HG03469 (cell line): Measurements from ENCODE around the gene SLC12A7.

Experiments used
- ATAC-seq: cut with Tn5 transposase; IDR thresholded peaks from one replicate; pipeline ENCODE4 v1.9.1; 2021; ENCODE audit warnings: mild to moderate bottlenecking, moderate library complexity, moderate number of reproducible peaks; ENCODE audit not compliant: unreplicated experiment

The SLC12A7 gene

GRCh38 chr5:1054018-1054798 lies 57.7 kb downstream of the SLC12A7 start:
- no peak for ATAC-seq

- ATAC-seq, result no peak
Observed at GRCh38 chr5:1053391-1054017, 58.4 kb downstream of the SLC12A7 start.

DNA sequence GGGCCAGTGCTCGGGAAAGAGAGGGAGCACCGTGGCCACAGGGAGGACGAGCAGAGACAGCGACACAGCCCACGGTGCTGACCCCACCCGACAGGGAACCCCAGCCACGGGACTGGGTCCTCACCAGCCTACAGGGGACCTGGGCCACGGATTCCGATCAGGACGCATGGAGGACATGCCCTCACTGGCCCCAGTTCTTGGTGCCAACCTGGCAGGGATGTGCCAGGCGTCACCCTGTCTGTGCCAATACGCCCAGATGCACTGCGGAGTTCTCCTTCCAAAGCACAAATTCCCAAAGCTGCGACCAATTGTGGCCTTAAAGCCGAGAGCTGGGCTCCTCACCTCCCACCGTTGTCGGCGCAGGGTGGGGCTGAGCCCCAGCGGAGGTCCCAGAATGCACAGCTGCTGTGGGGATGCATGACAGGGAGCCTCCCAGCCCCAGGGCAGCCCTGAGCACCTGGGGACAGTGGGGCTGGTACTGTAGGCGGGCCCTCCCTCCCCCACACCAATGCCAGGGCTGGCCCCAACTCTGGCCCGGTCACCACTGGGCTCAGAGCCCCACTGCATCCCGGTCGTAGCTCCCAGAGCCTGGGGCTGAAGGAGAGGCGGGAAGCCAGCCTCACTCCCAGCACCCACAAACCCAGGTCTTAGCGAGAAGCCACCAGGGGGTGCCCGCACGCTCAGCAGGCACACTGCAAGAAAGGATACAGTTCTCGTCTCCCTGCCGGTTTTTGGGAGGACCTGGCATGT lies 59.0 kb downstream of the SLC12A7 start:
- ATAC-seq, result no peak

DNA sequence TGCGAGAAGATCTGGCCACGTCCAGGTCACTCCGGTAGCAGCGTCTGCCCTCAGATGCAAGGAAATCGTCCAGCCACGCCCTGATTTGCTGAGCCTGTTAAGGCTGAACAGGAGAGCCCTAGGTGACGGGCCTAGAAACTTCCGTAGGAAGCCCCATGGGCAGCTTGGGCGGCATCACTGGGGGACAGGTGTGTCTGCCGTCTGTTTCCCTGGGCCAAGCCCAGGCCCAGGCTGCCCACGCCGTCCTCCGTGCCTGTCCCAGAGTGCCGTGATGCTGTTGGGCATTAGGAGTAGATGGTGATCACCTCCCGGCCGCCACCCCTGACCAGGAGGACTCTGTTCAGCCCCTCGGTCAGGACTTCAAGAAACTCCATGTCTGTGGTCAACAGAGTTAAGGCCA lies 59.8 kb downstream of the SLC12A7 start:
- no peak for ATAC-seq

- no peak for ATAC-seq
Observed at GRCh38 chr5:1051366-1051720, 60.5 kb downstream of the SLC12A7 start.

DNA sequence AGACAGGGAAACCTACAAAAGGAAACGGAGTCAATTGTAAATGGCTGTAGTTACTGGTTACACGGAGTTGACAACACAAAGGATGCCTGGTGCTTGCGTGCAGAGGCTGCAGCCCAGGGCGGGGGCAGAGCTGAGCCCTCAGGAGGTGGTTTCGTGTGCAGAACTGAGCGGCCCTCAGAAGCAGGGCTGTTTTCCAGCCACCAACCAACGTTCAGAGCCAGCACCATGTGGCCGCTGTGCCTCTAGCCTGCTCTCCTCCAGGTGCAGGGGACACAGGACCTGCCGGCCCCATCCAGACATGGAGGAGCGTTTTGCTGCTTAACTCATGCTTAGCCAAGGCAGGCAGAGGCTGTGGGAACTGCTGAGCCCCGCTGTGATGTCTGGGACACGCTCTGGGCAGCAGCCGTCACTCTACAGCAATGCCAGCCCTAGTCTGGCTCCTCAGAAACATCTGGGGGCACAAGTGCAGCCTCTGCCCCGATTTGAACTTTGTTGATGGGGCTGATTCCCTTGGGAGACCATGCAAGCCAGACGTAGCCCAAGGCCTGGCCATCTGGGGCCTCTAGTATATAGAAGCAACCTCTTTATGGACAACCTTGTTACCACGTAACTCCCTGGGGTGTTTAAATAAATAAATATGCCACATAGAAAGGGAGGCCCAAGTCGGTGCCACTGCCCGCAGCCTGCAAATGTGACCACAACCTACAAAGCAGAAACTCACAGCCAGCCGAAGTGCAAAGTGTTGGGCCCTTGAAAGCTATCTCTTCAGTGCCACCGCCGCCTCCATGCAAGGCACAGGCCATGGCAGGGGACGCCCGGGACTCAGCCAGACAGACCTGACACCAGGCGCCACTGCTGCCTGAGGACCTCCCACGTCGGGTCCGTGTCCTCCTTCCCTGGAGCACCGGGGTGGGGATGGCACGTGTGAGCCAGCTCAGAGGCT lies 61.2 kb downstream of the SLC12A7 start:
- ATAC-seq, result no peak

DNA sequence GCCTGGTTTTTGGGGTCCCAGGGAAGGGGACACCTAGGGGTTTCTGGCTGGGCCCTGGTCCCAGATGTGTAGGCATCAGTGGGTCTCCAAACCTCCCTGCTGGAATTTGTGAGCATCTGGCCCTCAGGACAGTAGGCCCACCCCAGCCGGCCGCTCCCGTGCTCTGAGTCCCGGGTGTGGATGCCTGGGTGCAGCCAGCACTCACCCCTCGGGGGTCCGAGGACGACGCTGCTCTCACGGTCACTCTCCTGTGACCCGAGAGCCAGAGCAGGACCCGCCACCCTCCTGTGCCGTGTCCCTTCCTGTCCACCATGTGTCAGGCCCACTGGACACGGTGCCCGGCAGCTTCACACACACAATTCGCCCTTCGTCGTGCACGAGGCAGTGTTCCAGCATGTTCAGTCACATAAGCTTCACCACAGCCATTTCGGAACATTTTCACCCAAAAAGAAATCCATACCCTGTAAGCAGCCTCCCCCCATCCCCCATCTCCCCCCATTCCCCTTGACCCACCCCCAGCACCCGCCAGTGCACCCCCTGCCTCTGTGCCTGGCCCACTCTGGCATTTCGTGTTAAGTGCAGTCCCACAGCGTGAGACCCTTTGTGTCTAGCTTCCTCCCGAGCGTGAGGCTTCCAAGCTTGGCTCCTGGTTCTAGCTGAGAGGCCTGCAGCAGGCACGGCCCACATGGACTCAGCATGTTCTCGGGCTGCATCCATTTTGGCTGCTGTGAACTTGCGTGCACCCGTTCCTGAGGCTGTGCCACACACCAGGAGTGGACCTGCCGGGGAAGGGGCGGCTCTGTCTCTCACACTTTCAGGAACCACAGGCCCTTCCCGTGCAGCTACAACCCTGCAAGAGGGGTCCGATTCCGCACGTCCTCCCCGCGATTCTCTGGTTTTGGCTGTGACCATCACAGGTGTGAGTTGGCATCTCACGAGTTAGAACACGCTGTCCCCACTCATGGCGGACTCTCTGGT lies 62.7 kb downstream of the SLC12A7 start:
- ATAC-seq, result no peak

DNA sequence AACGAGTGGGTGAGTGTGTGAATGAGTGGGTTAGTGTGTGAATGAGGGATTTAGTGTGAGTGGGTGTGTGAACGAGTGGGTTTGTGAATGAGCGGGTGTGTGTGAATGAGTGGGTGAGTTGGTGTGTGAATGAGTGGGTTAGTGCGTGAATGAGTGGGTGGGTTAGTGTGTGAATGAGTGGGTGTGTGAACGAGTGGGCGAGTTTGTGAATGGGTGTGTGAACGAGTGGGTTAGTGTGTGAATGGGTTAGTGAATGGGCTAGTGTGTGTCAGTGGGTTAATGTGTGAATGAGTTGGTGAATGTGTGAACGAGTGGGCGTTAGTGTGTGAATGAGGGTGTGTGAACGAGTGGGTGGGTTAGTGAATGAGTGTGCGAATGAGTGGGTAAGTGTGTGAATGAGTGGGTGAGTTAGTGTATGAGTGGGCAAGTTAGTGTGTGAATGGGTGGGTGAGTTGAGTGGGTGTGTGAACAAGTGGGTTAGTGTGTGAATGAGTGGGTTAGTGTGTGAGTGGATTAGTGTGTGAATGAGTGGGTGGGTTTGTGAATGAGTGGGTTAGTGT lies 63.6 kb downstream of the SLC12A7 start:
- no peak for ATAC-seq

DNA sequence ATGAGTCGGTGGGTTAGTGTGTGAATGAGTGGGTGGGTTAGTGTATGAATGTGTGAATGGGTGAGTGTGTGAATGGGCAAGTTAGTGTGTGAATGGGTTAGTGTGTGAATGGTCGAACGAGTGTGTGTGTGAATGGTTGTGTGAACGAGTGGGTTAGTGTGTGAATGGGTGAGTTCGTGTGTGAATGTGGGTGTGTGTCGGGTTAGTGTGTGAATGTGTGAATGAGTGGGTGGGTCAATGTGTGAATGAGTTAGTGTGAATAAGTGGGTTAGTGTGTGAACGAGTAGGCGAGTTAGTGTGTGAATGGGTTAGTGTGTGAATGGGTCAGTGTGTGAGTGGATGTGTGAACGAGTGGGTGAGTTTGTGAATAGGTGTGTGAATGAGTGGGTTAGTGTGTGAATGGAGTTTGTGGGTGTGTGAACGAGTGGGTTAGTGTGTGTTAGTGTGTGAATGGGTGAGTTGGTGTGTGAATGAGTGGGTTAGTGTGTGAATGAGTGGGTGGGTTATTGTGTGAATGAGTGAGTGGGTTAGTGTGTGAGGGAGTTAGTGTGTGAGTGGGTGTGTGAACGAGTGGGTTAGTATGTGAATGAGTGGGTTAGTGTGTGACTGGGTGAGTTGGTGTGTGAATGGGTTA lies 64.4 kb downstream of the SLC12A7 start:
- ATAC-seq, result no peak

DNA sequence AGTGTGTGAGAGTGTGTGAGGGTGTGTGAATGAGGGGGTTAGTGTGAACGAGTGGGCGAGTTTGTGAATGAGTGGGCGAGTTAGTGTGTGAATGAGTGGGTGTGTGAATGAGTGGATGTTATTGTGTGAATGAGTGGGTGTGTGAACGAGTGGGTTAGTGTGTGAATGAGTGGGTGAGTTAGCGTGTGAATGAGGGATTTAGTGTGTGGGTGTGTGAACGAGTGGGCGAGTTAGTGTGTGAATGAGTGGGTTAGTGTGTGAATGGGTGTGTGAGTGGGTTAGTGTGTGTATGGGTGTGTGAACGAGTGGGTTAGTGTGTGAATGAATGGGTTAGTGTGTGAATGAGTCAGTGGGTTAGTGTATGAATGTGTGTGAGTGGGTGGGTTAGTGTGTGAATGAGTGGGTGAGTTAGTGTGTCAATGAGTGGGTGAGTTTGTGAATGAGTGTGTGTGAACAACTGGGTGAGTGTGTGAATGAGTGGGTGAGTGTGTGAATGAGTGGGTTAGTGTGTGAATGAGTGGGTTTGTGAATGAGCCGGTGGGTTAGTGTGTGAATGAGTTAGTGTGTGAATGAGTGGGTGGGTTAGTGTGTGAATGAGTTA lies 65.8 kb downstream of the SLC12A7 start:
- ATAC-seq, result no peak

GRCh38 chr5:1044117-1044516 lies 67.7 kb downstream of the SLC12A7 start:
- ATAC-seq, result no peak

GRCh38 chr5:1043327-1043726 lies 68.5 kb downstream of the SLC12A7 start:
- ATAC-seq, result no peak

GRCh38 chr5:1042626-1043025 lies 69.2 kb downstream of the SLC12A7 start:
- no peak for ATAC-seq

DNA sequence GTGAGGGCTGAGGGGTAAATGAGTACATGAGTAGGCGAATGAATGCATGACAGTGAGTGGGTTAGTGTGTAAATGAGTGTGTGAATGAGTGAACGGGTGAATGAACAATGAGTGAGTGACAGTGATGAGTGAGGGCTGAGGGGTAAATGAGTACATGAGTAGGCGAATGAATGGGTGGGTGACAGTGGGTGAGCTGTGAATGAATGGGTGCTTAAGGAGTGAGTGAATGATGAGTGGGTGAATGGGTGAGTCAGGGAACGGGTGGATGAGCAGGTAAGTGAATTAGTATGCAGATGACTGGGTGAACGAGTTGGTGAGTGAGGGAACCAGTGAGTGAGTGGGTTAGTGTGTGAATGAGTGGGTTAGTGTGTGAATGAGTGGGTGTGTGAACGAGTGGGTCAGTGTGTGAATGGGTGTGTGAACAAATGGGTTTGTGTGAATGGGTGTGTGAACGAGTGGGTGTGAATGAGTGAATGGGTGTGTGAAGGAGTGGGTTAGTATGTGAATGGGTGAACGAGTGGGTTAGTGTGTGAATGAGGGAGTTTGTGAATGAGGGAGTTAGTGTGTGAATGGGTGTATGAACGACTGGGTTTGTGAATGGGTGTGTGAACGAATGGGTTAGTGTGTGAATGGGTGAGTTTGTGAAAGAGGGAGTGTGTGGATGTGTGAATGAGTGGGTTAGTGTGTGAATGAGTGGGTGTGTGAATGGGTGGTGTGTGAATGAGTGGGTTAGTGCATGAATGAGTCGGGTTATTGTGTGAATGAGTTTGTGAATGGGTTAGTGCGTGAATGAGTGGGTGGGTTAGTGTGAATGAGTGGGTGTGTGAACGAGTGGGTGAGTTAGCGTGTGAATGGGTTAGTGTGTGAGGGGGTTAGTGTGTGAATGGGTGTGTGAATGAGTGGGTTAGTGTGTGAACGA lies 70.4 kb downstream of the SLC12A7 start:
- ATAC-seq, result no peak

DNA sequence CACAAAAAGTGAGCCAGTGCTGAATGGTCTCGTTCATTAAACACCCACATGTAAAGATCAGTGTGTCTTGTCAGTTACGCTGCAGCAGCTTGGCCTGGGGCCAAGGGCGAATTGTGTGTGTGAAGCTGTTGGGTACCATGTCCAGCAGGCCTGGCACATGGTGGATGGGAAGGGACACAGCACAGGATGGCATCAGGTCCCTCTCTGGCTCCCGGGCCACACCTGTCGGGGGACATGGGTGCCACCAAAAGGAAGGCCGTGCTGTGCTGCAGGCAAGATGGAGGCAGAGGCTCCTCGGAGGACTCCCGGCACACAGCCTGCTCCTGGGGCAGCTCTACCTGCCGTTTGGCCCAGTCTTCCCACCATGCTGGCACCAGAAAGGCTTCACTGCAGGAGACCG lies 71.3 kb downstream of the SLC12A7 start:
- ATAC-seq, result no peak

DNA sequence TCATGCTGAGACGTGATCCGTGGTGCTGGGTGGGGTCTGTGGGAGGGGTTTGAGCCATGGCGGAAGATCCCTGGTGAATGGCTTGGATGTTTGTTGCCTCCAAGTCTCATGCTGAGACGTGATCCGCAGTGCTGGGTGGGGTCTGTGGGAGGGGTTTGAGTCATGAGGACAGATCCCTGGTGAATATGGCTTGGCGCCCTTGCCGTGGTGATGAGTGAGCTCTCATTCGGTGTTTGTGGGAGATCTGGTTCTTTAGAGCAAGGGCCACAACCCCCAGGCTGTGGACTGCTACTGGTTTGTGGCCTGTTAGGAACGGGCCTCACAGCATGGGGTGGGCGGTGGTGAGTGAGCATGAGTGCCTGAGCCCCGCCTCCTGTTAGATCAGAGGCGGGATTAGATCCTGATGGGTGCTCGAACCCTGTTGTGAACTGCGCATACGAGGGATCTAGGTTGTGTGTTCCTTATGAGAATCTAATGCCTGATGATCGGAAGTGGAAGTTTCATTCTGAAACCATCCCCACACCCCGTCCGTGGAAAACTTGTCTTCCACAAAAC lies 72.1 kb downstream of the SLC12A7 start:
- no peak for ATAC-seq

DNA sequence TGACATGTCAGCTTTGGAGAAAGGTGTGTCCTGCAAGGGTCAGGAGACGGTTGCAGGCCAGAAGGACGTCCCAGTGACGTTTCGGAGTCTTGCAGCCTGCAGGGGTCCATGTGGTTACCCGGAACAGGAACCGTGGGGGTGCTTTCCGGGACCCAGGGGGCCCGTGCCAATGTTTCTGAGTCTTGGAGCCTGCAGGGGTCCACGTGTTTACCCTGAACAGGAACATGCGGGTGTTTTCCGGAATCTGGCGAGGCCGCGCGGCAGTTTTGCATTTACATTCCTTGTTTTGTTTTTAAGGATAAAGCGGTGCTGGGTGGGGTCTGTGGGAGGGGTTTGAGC lies 72.7 kb downstream of the SLC12A7 start:
- ATAC-seq, result no peak
